LNCaP clone FGC (cell line): Measurements from ENCODE around the gene SYCP2.

Experiments used
- DNase-seq: peaks from one replicate; pipeline ENCODE4 v3.0.0-alpha.2; 2011; ENCODE audit warnings: low read depth
- H3K4me3 ChIP-seq: 2 replicates; pipeline ENCODE4 v1.5.1; 2011; ENCODE audit warnings: mild to moderate bottlenecking, low read depth, low read length, control low read depth
- CTCF ChIP-seq: IDR thresholded peaks from 2 replicates; pipeline ENCODE4 v1.5.1; 2012; ENCODE audit warnings: mild to moderate bottlenecking; ENCODE audit not compliant: control insufficient read depth, insufficient read depth; ENCODE audit errors: extremely low read depth

The SYCP2 gene

GRCh38 chr20:59955131-59955796 lies 21.8 kb upstream of the SYCP2 start:
- TF ChIP-seq CTCF, result peak; percentile 74
- no peak overlapping the region for H3K4me3 ChIP-seq
- DNase-seq, result peak; percentile 69

- TF ChIP-seq CTCF, result no peak
- no peak for DNase-seq
- no peak overlapping the region for H3K4me3 ChIP-seq
Measured at GRCh38 chr20:59954718-59955117, 21.3 kb upstream of the SYCP2 start.

- no peak for TF ChIP-seq CTCF
- no peak overlapping the region for H3K4me3 ChIP-seq
- no peak for DNase-seq
Measured at GRCh38 chr20:59949911-59950310, 16.5 kb upstream of the SYCP2 start.

- peak; percentile 57 for TF ChIP-seq CTCF
- no peak overlapping the region for H3K4me3 ChIP-seq
- DNase-seq, result no peak
Measured at GRCh38 chr20:59948828-59949720, 15.6 kb upstream of the SYCP2 start.

- H3K4me3 ChIP-seq, result no peak overlapping the region
- DNase-seq, result no peak
- TF ChIP-seq CTCF, result no peak
Measured at GRCh38 chr20:59948212-59948611, 14.8 kb upstream of the SYCP2 start.

GRCh38 chr20:59947376-59947775 lies 13.9 kb upstream of the SYCP2 start:
- no peak for TF ChIP-seq CTCF
- H3K4me3 ChIP-seq, result no peak overlapping the region
- DNase-seq, result no peak

- no peak for TF ChIP-seq CTCF
- no peak for DNase-seq
- H3K4me3 ChIP-seq, result no peak overlapping the region
Measured at GRCh38 chr20:59945731-59946130, 12.3 kb upstream of the SYCP2 start.
